OCI-LY7 (cell line): Measurements from ENCODE around the gene SLCO2A1. TPM values are rescaled to one million over a fixed set of nuclear protein-coding genes. Genes with fewer than 3 reads are reported as not detected.

Experiments
- BruUV-seq: library from RNA; stranded (reverse); fragments of 400-500 nt; replicated peaks from 2 replicates; lab custom pipeline; 2021; lab: Mats Ljungman, UMichigan
- CTCF ChIA-PET: fragments of 300-600 bp; sonication (Branson Sonifier 250); formaldehyde crosslinking; loops from one replicate; lab custom pipeline; 2022; ENCODE audit warnings: antibody characterized with exemption; ENCODE audit not compliant: unreplicated experiment; lab: Charles Lee
- POLR2A ChIA-PET: fragments of 300-600 bp; sonication (Branson Sonifier 250); formaldehyde crosslinking; loops from one replicate; lab custom pipeline; 2022; ENCODE audit warnings: antibody characterized with exemption; lab: Charles Lee
- DNase-seq: peaks from one replicate; pipeline ENCODE4 v3.0.0-alpha.2; 2015; ENCODE audit warnings: low spot score
- H2AFZ ChIP-seq: fragments of 200-600 bp; sonication (generic), shearing (Covaris generic); 2 replicates; pipeline ENCODE4 v1.6.1; 2014; ENCODE audit warnings: mild to moderate bottlenecking, antibody characterized with exemption, low read length, moderate library complexity
- H3K27ac ChIP-seq: fragments of 200-600 bp; sonication (generic); 2 replicates; pipeline ENCODE4 v1.5.1; 2014; ENCODE audit warnings: mixed run types, low read depth, mild to moderate bottlenecking, moderate library complexity, low read length, inconsistent platforms; ENCODE audit not compliant: poor library complexity, severe bottlenecking
- H3K36me3 ChIP-seq: fragments of 200-600 bp; sonication (generic); 2 replicates; pipeline ENCODE4 v1.6.1; 2014; ENCODE audit warnings: mild to moderate bottlenecking, antibody characterized with exemption, low read length, moderate library complexity, mixed read lengths; ENCODE audit not compliant: insufficient read depth
- H3K4me1 ChIP-seq: fragments of 200-600 bp; sonication (generic); 2 replicates; pipeline ENCODE4 v1.5.1; 2014; ENCODE audit warnings: mild to moderate bottlenecking, low read length; ENCODE audit not compliant: insufficient read depth, poor library complexity, severe bottlenecking
- H3K4me2 ChIP-seq: fragments of 200-600 bp; sonication (generic); 2 replicates; pipeline ENCODE4 v1.6.1; 2014; ENCODE audit warnings: mild to moderate bottlenecking, low read length
- H3K4me3 ChIP-seq: fragments of 200-600 bp; sonication (generic); 2 replicates; pipeline ENCODE4 v1.5.1; 2014; ENCODE audit warnings: mild to moderate bottlenecking, low read depth, low read length; ENCODE audit not compliant: poor library complexity, severe bottlenecking
- H3K79me2 ChIP-seq: fragments of 200-600 bp; sonication (generic); 2 replicates; pipeline ENCODE4 v1.6.1; 2016; ENCODE audit warnings: low read depth, mild to moderate bottlenecking, low read length, moderate library complexity, mixed read lengths; ENCODE audit not compliant: insufficient read depth
- H3K9me2 ChIP-seq: fragments of 200-600 bp; sonication (generic); 2 replicates; pipeline ENCODE4 v1.6.1; 2016; ENCODE audit warnings: mild to moderate bottlenecking, low read length, mixed read lengths; ENCODE audit not compliant: insufficient read depth
- H3K9me3 ChIP-seq: fragments of 200-600 bp; sonication (generic); 2 replicates; pipeline ENCODE4 v1.6.1; 2014; ENCODE audit warnings: mild to moderate bottlenecking, mixed run types, low read length, mixed read lengths
- H4K20me1 ChIP-seq: fragments of 200-600 bp; sonication (generic); 2 replicates; pipeline ENCODE4 v1.6.1; 2014; ENCODE audit warnings: mild to moderate bottlenecking, antibody characterized with exemption, low read length, moderate library complexity, mixed read lengths; ENCODE audit not compliant: insufficient read depth
- CTCF ChIP-seq: fragments of 200-600 bp; sonication (generic); conservative IDR thresholded peaks from 2 replicates; pipeline ENCODE4 v1.5.1; 2014; ENCODE audit warnings: mild to moderate bottlenecking, antibody characterized with exemption, low read length, moderate library complexity, mixed read lengths
- EZH2phosphoT487 ChIP-seq: fragments of 200-600 bp; sonication (generic); IDR thresholded peaks from 2 replicates; pipeline ENCODE4 v1.6.1; 2018; ENCODE audit warnings: low read depth, borderline replicate concordance, mild to moderate bottlenecking, mixed run types, antibody characterized with exemption, low read length, moderate library complexity, mixed read lengths
- intact Hi-C: fragments of 100-400 bp; cut with micrococcal nuclease; formaldehyde crosslinking; loops from one replicate; pipeline ENCODE4 v1.10.0; 2022; ENCODE audit not compliant: unreplicated experiment
- total RNA-seq, 2 experiments: library from RNA; depleted of rRNA in 1 of 2; stranded (reverse); fragments of >200 nt in 1 of 2; shearing (Covaris generic) in 1 of 2; gene quantifications; 2 replicates each; pipeline ENCODE4 v1.2.3, GENCODE V29; 2014 to 2022

The SLCO2A1 gene
- total RNA-seq, 2 experiments from 2014 or later = not detected

GRCh38 chr3:134074790-134075567, 45.3 kb upstream of the SLCO2A1 start:
- ChIA-PET POLR2A (interaction anchor here (0.6 kb wide), 1 partner anchor 25 kb away, joined by 6 read pairs; no protein-coding TSS in a partner anchor), CTCF (no interaction called here)
- no peaks in the 10 kb centered on the region for H3K4me1 ChIP-seq
- H2AFZ ChIP-seq = no peak overlapping the region
- H4K20me1 ChIP-seq = no peaks in the 10 kb centered on the region
- no peak for DNase-seq
- intact Hi-C loops = no loop called here
- no peak overlapping the region for H3K27ac ChIP-seq
- H3K9me3 ChIP-seq = no peaks in the 10 kb centered on the region
- H3K4me2 ChIP-seq = no peak overlapping the region
- no peaks in the 10 kb centered on the region for H3K36me3 ChIP-seq
- TF ChIP-seq CTCF (no peak), EZH2phosphoT487 (no peak)
- no peaks in the 10 kb centered on the region for H3K9me2 ChIP-seq
- no peaks in the 10 kb centered on the region for H3K79me2 ChIP-seq
- H3K4me3 ChIP-seq = no peak overlapping the region
- BruUV-seq = no TSS peak

GRCh38 chr3:134074001-134074789, 44.5 kb upstream of the SLCO2A1 start:
- Histone ChIP-seq H3K79me2 (no peaks in the 10 kb centered on the region), H3K4me1 (no peaks in the 10 kb centered on the region), H3K9me2 (no peaks in the 10 kb centered on the region), H3K9me3 (no peaks in the 10 kb centered on the region), H4K20me1 (no peaks in the 10 kb centered on the region), H3K4me2 (no peak overlapping the region), H3K27ac (no peak overlapping the region), H3K4me3 (no peak overlapping the region), H3K36me3 (no peaks in the 10 kb centered on the region), H2AFZ (no peak overlapping the region)
- ChIA-PET POLR2A (no interaction called here), CTCF (no interaction called here)
- intact Hi-C loops = no loop called here
- BruUV-seq = no TSS peak
- no peak for DNase-seq
- TF ChIP-seq CTCF (no peak), EZH2phosphoT487 (no peak)

- Histone ChIP-seq H2AFZ (no peak overlapping the region), H3K4me2 (no peak overlapping the region), H3K79me2 (no peaks in the 10 kb centered on the region), H3K27ac (no peak overlapping the region), H4K20me1 (no peaks in the 10 kb centered on the region), H3K4me1 (no peaks in the 10 kb centered on the region), H3K36me3 (no peaks in the 10 kb centered on the region), H3K9me3 (no peaks in the 10 kb centered on the region), H3K9me2 (no peaks in the 10 kb centered on the region), H3K4me3 (no peak overlapping the region)
- intact Hi-C loops = no loop called here
- ChIA-PET POLR2A (no interaction called here), CTCF (no interaction called here)
- no TSS peak for BruUV-seq
- no peak for DNase-seq
- TF ChIP-seq CTCF = no peak
- TF ChIP-seq EZH2phosphoT487 = no peak
Observed at GRCh38 chr3:134073583-134073945, 43.8 kb upstream of the SLCO2A1 start.
